Activated gamma-delta T cell treated with anti-CD3 and anti-CD28 coated beads, Interleukin-2, amount 50 U/mL, for 16 hours (primary cell): ENCODE measurements around the gene ZNF613.
A peak's percentile ranks its signal among the peaks of the same experiment; 100 is the strongest.
"Not testable (repeated sequence)": the region's sequence is repeated elsewhere in the genome, so short reads cannot be mapped to it uniquely, and the experiment has no call there.

Source experiments
- DNase-seq: peaks from one replicate; pipeline ENCODE4 v3.0.0-alpha.2; 2020; ENCODE audit warnings: low read depth

Gene ZNF613

DNA sequence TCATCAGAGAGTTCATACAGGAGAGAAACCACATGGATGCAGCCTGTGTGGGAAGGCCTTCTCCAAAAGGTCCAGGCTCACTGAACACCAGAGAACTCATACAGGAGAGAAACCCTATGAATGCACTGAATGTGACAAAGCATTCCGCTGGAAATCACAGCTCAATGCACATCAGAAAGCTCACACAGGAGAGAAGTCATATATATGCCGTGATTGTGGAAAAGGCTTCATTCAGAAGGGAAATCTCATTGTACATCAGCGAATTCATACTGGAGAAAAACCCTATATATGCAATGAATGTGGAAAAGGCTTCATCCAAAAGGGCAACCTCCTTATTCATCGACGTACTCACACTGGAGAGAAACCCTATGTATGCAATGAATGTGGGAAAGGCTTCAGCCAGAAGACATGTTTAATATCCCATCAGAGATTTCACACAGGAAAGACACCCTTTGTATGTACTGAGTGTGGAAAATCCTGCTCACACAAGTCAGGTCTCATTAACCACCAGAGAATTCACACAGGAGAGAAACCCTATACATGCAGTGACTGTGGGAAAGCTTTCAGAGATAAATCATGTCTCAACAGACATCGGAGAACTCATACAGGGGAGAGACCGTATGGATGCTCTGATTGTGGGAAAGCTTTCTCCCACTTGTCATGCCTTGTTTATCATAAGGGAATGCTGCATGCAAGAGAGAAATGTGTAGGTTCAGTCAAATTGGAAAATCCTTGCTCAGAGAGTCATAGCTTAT is 17.7 kb downstream of the ZNF613 start:
- DNase-seq = no peak

DNA sequence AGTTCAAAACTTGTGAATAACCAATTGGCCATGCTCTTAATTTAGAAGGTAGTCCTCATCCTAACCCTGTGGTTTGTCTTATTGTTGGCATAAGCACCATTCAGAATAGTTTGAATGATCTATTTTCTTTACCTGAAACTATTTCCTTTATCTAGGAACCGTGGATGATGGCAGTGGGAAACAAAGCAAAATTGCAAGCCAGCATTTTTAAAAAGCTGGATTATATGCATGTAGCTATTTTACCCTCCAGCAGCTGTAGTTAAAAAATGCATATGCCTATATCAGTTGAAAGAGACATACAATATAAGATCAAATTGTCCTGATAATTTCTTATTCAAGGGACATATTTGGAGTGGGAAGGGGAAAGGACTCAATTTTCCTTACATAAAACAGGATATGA is 19.3 kb downstream of the ZNF613 start:
- no peak for DNase-seq

DNA sequence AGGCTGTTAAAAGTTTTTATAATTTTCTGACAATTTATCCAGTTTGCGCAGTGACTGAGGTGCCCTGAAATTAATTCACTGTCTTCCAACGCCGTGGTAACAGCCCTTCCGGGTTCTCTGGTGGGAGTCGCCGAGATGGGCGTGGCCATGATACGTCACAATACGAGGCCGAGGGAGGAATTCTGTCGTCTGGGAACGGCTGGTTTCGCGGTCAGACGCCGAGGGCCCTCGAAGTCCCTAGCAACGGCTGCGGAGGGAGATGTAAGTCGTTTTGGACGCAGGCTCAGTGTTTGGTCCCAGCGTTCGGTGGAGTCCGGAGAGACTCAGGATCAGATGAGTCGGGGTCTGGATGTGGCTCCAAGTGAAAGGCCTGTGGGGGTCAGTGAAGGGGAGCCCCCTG is 21.7 kb downstream of the ZNF613 start:
- DNase-seq = no peak

DNA sequence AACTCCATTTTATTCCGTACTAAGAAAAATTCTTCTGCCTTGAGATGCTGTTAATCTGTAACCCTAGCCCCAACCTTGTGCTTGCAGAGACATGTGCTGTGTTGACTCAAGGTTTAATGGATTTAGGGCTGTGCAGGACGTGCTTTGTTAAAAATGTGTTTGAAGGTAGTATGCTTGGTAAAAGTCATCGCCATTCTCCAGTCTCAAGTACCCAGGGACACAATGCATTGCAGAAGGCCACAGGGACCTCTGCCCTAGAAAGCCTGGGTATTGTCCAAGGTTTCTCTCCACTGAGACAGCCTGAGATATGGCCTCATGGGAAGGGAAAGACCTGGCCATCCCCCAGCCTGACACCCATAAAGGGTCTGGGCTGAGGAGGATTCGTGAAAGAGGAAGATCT is 30.6 kb downstream of the ZNF613 start:
- DNase-seq = not testable (repeated sequence)

DNA sequence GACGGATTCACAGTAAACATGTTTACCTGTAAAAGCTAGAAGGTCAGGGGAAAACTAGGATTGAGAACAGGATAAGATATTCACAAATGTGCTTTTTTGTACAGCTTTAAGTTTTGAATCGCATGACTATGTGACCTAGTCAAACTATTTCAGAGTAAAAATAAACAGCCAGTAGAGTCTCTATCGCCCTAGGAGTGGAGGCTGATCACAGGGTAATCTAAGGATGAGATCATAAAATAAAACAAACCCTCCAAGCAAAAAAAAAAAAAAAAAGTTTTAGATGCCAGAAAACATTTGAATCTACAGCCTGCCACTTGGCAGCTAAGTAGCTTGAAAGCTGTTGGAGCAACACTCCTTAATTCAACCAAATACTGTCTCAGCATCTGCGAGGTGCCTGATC is 32.5 kb downstream of the ZNF613 start:
- no peak for DNase-seq

DNA sequence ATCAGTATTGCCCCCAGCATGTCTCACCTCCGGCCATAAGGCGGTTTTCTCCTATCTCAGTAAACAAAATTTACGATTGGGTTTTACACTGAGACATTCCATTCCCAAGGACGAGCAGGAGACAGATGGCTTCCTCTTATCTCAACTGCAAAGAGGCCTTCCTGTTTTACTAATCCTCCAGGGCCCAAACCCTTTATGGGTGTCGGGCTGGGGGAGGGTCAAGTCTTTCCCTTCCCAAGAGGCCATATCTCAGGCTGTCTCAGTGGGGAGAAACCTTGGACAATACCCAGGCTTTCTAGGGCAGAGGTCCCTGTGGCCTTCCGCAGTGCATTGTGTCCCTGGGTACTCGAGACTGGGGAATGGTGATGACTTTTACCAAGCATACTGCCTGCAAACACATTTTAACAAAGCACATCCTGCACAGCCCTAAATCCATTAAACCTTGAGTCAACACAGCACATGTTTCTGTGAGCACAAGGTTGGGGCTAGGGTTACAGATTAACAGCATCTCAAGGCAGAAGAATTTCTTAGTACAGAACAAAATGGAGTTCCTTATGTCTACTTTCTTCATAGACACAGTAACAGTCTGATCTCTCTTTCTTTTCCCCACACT is 33.5 kb downstream of the ZNF613 start:
- DNase-seq = not testable (repeated sequence)

DNA sequence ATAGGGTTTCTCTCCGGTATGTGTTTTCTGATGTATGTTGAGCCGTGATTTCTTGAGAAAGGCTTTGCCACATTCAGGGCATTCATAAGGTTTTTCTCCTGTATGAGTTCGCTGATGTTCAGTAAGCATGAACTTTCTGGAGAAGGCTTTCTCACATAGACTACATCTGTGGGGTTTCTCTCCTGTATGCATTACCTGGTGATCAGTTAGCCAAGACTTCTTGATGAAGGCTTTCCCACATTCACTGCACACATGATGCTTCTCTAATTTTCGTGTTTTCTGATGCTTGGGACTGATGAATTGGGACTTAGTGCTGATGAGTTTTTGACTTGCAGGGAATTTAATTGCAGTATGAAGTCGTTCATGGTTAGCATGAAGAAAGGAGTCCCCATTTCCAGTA is 38.3 kb downstream of the ZNF613 start:
- no peak for DNase-seq

DNA sequence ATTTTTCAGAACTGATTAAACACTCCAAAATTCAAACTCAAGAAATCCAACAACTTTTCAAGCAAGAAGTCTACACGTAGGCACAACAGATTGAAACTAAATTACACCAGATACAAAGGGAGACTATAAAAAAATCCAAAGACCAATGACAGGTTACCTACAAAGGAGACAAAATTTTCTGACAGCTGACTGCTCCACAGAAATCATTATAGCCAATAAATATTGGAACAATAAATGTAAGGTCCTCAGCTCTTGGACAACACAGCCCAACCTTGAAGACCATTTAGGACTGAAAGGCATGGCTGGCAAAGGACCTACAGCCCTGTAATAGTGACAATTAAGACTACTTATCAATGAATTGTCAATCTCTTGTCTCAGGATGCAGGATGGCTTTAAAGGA is 43.4 kb downstream of the ZNF613 start:
- DNase-seq = no peak

DNA sequence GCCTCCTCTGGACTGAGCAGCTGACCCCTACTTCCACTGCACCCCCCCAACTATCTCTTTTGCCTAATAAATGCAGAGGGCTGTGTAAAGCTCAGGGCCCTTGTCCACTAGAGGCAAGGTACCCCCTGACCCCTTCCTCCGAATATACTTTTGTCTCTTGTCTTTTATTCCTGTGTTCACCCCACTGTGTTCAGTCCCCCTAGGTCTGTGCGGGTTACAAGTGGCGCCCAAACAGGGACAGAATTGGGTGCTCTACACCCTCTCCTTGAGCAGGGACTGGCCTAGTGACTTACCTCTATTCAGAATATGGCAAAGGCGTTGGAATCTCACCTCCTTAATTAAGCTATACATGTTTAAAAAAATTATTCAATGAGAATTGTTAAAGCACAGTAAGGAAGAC is 44.4 kb downstream of the ZNF613 start:
- DNase-seq = no peak

DNA sequence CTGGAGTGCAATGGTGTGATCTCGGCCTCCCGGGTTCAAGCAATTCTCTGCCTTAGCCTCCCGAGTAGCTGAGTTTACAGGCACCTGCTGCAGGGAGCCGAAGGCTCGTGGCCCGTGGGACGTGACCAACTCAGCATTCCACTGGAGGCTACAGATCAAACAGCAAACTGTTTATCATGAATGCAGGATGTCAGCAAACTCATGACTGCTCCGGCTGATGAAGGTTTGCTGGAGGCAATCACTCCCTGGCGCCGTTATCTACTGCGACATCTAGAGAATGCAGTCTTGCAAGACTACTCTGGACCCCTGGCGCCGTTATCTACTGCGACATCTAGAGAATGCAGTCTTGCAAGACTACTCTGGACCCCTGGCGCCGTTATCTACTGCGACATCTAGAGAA is 48.5 kb downstream of the ZNF613 start:
- not testable (repeated sequence) for DNase-seq

DNA sequence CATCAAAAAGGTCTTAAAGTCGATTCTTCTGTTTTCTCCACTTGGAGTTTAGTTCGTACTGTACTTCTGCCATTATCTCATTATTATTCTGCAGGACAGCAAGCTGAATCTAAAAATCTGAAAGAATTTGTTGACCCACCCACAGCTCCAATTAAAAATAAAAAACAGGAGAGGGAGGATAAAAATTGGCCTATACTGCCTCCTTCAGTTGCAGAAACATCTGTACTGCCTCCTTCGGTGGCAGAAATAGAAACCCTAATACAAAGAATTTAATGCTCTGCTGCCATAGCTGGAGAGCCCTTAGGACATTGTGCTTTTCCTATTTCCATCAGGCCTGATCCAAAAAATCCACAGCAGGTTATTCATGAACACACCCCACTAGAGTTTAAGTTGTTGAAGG is 49.6 kb downstream of the ZNF613 start:
- DNase-seq = no peak

DNA sequence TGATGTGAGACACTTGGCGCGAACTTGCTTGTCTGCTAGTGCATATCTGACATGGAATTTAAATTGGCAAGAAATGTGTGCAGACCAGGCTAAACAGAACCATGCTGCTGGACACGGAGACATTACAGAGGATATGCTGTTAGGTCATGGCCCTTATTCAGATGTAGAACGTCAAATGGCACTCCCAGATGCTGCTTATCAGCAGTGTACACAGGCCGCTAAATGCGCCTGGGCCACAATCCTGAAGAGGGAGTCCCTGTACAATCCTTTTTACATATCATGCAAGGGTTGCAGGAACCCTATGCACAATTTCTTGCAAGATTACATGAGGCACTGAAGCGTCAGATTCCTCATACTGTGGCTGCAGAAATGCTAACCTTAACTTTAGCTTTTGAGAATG is 50.1 kb downstream of the ZNF613 start:
- DNase-seq = no peak

DNA sequence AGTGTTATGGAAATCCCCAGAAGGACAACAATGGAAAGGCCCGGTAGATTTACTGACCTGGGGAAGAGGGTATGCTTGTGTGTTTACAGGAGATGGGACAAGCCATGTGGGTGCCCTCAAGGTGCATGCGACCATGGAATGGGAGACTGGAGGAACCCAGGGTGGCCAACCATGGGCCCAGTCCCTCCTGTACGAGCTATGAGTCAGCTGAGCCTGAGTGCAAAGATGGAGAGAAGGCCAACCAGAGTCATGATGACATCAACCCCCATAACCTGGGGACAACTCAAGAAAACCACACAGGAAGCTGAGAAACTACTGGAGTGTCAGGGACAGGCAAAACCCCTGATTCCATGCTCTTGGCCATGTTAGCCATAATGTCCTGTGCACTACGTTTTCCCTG is 51.6 kb downstream of the ZNF613 start:
- no peak for DNase-seq

DNA sequence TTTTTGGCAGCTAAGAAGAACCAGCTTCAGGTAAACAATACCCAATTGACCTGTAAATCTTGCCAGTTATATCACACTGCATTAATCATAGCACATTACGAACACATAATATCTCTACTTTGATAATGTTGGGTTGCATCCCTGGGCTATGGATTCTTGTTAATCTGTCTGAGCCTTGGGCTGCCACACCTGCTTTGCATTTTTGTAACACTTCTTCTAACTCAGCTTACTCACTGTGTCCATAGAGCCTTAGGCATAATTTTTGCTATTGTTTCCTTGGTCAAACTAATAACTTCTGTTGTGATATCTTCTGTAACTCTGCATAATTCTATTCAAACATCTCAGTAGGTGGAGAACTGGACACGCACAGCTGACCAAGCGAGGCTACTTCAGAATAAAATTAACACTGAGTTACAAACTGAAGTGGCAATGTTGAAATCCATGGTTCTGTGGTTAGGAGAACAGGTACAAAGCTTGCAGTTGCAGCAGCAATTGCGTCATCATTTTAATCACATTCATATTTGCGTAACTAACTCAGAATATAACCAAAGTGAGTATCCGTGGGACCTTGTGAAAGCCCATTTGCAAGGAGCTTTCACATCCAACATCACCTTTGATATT is 53.0 kb downstream of the ZNF613 start:
- no peak for DNase-seq

DNA sequence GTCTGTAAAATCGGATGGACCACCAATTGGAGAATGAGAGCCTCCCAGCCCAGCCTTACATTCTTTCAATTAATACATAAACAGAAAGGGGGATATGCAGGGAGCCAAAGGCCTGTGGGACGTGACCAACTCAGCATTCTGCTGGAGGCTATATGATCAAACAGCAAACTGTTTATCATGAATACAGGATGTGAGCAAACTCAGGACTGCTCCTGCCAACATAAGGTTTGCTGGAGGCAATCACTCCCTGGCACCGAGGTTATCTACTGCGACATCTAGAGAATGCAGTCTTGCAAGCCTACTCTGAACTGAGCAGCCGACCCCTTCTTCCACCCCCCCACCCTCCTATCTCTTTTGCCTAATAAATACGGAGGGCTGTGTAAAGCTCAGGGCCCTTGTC is 53.7 kb downstream of the ZNF613 start:
- DNase-seq = not testable (repeated sequence)

DNA sequence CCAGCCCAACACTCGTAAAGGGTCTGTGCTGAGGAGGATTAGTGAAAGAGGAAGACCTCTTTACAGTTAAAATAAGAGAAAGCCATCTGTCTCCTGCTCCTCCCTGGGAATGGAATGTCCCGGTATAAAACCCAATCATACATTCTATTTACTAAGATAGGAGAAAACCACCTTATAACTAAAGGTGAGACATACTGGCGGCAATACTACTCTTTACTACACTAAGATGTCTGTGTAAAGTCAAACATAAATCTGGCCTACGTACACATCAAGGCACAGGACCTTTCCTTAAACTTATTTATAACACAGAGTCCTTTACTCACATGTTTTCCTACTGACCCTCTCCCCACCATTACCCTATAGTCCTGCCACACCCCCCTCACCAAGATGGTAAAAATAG is 56.1 kb downstream of the ZNF613 start:
- DNase-seq = no peak

DNA sequence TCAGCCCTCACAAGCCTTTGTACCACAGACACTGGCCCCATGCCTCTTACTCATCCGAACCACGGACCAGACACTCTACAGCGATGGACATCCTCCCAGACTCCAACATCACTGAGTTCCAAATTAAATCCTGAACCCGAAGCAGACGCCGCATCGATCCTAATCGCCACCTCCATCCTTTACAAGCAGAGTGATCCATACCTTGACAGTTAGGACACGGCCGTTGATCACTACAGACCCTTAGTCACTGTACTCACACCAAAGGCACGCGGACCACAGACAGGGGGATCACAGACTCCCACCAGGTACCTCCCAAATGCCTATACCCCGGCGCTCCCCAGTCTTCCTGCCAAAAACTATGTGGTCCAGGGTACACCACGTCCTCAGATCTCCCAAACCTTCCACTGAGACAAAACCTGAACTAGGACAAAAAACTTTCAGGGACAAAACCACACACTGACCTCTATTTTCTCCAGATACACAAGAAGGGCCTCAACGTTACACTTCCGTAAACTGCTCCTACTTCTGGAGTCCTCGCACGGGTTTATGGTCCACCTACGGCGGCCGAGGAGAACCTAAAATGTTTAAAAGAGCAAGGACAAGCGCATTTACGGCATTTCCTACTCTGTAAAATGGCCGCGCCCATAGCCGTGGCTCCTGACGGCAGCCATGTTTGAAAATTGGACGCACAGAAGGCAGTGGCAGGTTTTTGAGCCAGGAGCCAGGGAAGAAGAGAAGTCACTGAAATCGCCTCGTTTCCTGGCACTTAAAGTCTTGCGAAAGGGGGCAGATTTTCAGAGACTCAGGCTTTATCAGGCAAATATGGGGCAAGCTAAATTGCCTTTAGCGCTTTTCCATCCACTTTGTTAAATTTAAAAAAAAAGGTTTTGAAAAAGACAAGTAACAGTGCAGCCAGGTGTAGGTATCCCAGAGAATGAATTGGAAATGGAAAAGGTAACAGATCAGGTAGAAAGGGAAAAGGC is 59.3 kb downstream of the ZNF613 start, which contains the start of gene ZNF350:
ZNF350 (minus strand) TSS at position 532 of the 983 bp plus-strand sequence. CDS start 12,480 bp downstream, outside the sequence.
- peak; percentile 82 for DNase-seq

DNA sequence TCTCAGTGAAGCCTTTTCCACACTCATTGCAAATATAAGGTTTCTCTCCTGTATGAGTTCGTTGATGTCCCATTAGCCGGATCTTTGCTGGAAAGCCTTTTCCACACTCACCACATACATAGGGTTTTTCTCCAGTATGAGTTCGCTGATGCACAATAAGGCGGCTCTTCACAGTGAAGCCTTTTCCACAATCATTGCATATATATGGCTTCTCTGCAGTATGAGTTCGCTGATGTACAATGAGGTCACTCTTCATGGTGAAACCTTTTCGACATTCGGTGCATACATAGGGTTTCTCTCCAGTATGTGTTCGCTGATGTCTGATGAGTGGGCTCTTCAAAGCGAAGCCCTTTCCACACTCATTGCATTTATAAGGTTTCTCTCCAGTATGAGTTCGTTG is 66.2 kb downstream of the ZNF613 start:
- no peak for DNase-seq

DNA sequence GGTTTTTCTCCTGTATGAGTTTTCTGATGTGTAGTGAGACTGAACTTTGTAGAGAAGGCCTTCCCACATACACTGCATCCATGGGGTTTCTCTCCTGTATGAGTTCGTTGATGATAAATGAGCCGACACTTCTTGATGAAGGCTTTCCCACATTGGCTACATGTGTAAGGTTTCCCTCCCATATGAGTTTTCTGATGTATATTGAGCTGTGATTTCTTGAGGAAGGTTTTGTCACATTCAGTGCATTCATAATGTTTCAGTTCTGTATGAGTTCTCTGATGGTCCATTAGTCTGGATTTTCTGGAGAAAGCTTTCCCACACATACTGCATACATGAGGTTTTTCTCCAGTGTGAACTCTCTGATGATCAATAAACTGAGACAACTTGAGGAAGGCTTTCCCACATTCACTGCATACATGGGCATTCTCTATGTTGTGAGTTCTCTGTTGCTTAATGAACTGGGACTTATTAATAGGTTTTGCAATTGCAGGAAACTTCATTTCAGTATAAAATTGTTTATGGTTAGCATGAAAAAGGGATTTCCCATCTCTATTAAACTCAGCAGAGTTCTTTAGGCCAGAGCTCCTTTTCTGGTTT is 66.9 kb downstream of the ZNF613 start:
- no peak for DNase-seq
